Activated T-helper 2 cell treated with anti-CD3 and anti-CD28 coated beads, Interferon-gamma antibody, Interleukin-2, Interleukin-4, amounts not matched to agents 10 μg/mL and 5 μg/mL and 100 μg/mL, durations not matched to agents 14 hours and 24 hours and 36 hours (primary cell): ENCODE measurements around the gene B3GNT8. TPM values are rescaled to one million over a fixed set of nuclear protein-coding genes. Genes with fewer than 3 reads are reported as not detected.

ENCODE experiments used
- DNase-seq: peaks from one replicate; pipeline ENCODE4 v3.0.0; 2021; ENCODE audit warnings: low spot score
- H3K27ac Mint-ChIP-seq: one replicate; pipeline ENCODE4 v1.8.0; 2021; ENCODE audit warnings: mixed read lengths
- H3K27me3 Mint-ChIP-seq: one replicate; pipeline ENCODE4 v1.8.0; 2021; ENCODE audit warnings: low read depth, mixed read lengths
- H3K36me3 Mint-ChIP-seq: one replicate; pipeline ENCODE4 v1.8.0; 2021; ENCODE audit warnings: low read depth, mixed read lengths
- H3K4me1 Mint-ChIP-seq: one replicate; pipeline ENCODE4 v1.8.0; 2021; ENCODE audit warnings: low read depth, mixed read lengths
- H3K4me3 Mint-ChIP-seq: one replicate; pipeline ENCODE4 v1.8.0; 2021; ENCODE audit warnings: low read depth, mild to moderate bottlenecking, moderate library complexity, mixed read lengths
- H3K9me3 Mint-ChIP-seq: one replicate; pipeline ENCODE4 v1.8.0; 2021; ENCODE audit warnings: mixed read lengths
- intact Hi-C: fragments of 100-400 bp; cut with micrococcal nuclease; formaldehyde crosslinking; loops from one replicate; pipeline ENCODE4 v1.15.1; 2023
- total RNA-seq: library from RNA; stranded (reverse); gene quantifications from 2 replicates; pipeline ENCODE4 v1.2.3, GENCODE V29; 2022

The B3GNT8 gene
- total RNA-seq, 1 donor from 2014 or later = 0.96 TPM

DNA sequence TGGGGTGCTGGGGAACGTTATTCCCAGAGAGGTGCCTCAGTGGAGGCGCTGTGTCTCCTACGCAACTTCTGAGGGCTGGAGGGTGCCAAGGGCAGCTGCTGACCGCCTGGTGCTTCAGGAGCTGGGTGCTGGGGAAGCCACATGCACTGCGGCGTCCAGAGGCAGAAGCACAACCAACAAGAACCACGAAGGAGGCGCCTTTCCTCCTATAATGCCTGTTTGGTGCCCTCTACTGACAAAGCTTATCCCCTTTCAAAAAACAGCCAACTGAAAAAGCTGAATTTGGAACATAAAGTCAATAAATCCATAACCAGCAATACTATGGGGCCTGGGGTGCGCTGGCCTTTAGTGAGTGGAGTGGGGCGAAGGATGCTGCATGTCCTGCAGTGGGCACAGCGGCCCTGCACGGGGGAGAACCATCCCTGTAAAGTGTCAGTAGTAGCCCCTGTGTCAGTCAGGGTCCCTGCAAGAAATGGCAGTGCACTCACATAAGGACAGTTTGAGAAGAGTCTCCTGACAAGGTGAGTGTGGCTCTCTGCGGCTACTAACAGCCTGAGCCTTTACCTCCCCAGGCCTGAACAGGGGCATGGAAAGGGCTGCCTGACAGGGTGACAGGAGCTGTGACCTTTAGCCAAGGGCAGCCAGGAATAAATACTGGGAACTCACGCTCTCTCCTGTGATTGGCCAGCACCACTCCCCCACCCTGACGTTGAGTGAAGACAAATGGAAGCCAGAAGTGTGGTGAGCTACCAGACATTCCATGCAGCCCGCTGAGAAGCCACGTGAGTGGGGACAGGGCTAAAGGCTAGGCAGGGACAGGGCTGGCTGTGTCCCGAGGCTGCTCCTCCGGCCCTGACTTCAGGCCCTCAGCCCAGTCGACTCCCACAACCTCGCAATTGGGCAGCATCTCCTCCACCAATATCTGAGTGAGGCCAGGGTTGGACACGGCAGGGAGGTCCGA is 4.5 kb upstream of the B3GNT8 start:
- no peaks in the 10 kb centered on the region for H3K27me3 Mint-ChIP-seq
- no peaks in the 10 kb centered on the region for H3K9me3 Mint-ChIP-seq
- H3K4me3 Mint-ChIP-seq = no peak overlapping the region
- H3K36me3 Mint-ChIP-seq = peaks cover 36% of the 10 kb centered on the region
- no peak overlapping the region for H3K27ac Mint-ChIP-seq
- DNase-seq = no peak
- H3K4me1 Mint-ChIP-seq = peaks cover 22% of the 10 kb centered on the region
- intact Hi-C loops = no loop called here

DNA sequence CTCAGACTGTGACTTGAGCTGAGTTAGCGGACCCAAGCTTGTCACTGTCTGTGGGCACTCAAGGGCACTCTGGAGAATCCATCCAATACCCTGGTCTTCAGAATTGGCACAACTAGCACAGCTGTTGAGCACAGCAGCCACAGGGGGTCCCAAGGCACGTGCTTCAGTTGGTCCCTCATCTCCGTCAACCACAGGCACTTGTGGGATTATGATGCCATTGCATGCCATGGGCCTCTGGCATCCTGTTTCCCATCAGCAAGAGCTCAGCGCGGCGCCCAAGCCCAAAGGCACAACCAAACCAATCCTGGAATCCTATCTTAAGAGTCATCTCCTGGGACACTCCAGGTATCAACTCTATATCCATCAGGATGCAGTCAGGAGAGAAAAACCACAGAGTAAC is 3.7 kb upstream of the B3GNT8 start:
- H3K4me1 Mint-ChIP-seq = peaks cover 22% of the 10 kb centered on the region
- H3K27me3 Mint-ChIP-seq = no peaks in the 10 kb centered on the region
- H3K9me3 Mint-ChIP-seq = no peaks in the 10 kb centered on the region
- no peak for DNase-seq
- no peak overlapping the region for H3K27ac Mint-ChIP-seq
- intact Hi-C loops = no loop called here
- peaks cover 32% of the 10 kb centered on the region for H3K36me3 Mint-ChIP-seq
- H3K4me3 Mint-ChIP-seq = no peak overlapping the region

DNA sequence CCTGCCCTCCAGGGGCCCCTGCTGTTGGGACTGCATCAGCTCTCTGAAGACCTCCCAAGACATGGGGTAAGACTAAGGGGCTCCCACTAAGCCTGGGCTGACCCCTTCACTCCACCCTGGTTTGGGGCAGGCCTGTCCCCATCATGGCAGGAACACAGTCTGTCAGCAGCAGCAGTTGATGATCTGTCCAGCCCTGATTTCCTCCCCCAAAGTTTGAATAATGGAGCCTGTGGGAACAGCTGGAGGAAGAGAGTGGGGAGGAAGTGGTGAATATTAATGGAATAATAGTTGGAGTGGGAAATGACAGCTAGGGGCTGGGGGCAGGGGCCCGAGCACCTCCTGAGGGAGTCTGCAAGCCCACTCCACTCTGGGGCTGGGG is 1.3 kb upstream of the B3GNT8 start:
- Mint-ChIP-seq H3K4me3 (peak overlapping the region; percentile 57), H3K27ac (peak overlapping the region; percentile 36), H3K27me3 (no peaks in the 10 kb centered on the region), H3K4me1 (peaks cover 20% of the 10 kb centered on the region), H3K9me3 (no peaks in the 10 kb centered on the region), H3K36me3 (peaks cover 28% of the 10 kb centered on the region)
- intact Hi-C loops = no loop called here
- DNase-seq = no peak

DNA sequence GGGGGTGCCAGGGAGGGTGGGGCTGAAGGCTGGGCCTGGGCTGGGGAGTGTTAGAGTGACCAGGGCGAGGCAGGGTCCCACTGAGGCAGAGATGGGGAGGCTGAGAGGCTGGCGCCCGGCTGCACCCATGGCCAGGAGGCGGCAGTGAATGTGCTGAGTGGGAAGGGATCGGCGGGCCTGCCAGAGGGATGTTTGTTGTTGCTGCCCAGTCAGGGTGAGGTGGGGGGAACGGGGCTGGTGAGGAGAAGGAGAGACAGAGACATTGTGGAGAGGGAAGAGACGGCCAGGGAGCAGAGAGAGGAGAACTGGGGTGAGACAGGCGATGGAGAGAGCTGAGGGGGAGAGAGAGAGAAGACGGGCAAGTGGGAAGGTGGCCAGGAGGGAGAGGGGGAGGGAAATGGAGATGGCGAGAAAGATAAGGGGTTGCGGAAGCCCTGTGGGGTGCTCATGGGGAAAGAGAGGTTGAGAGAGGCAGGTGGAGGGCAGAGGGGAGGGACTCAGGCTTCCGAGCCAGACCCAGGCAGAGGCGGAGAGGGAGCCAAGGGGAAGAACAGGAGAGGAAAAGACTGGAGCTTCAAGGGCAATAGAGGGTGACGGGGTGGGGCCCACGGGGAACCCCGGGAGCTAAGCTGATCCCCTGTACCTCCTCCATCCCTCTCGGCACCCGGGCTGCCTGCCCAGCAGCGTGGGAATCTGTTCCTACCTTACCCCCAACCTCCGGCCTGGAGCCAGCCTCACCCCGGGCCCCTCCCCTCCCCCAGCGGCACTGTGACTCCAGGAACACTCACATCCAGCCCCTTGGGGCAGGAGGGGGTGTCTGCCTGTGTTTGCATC is 690 bp upstream of the B3GNT8 start:
- H3K27ac Mint-ChIP-seq = peak overlapping the region; percentile 85
- intact Hi-C loops = no loop called here
- peaks cover 26% of the 10 kb centered on the region for H3K36me3 Mint-ChIP-seq
- H3K9me3 Mint-ChIP-seq = no peaks in the 10 kb centered on the region
- no peaks in the 10 kb centered on the region for H3K27me3 Mint-ChIP-seq
- peaks cover 20% of the 10 kb centered on the region for H3K4me1 Mint-ChIP-seq
- DNase-seq = peak; percentile 35
- peak overlapping the region; percentile 74 for H3K4me3 Mint-ChIP-seq

DNA sequence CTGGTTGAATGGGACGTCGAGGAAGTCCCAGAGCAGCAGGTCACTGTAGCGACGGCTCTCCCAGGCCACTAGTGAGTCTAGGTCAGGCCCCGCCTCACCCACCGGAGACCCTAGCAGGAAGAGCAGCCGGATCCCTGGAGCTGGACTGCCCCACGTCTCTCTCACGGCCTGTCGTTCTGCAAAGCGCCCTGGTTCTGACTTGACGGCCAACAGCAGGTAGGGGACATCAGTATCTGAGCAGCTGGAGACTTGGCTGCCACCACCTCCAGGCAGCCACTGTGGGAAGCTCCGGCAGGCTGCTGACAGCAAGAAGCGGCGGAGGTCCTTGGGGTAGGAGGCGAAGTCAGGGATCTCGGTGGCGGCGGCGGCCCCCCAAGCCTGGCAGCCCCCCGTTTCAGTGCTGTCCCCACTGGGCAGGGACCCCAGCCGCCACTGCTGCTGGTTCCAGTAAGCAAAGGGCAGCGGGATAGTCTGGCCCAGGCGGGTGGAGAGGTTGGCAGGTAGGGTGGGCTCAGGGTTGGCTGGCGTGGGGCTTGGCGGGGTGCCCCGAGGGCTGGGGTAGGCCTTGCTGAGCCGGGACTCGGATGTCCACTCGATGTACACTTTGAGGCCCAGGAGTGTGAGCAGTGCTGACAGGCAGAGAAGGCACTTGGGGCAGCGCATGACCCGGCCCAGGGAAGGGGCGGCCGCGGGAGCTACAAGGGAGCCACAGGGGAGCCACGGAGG is 895 bp downstream of the B3GNT8 start:
- no peak overlapping the region for H3K27ac Mint-ChIP-seq
- H3K36me3 Mint-ChIP-seq = peaks cover 22% of the 10 kb centered on the region
- intact Hi-C loops = no loop called here
- DNase-seq = no peak
- H3K4me3 Mint-ChIP-seq = no peak overlapping the region
- no peaks in the 10 kb centered on the region for H3K27me3 Mint-ChIP-seq
- peaks cover 17% of the 10 kb centered on the region for H3K4me1 Mint-ChIP-seq
- H3K9me3 Mint-ChIP-seq = no peaks in the 10 kb centered on the region

DNA sequence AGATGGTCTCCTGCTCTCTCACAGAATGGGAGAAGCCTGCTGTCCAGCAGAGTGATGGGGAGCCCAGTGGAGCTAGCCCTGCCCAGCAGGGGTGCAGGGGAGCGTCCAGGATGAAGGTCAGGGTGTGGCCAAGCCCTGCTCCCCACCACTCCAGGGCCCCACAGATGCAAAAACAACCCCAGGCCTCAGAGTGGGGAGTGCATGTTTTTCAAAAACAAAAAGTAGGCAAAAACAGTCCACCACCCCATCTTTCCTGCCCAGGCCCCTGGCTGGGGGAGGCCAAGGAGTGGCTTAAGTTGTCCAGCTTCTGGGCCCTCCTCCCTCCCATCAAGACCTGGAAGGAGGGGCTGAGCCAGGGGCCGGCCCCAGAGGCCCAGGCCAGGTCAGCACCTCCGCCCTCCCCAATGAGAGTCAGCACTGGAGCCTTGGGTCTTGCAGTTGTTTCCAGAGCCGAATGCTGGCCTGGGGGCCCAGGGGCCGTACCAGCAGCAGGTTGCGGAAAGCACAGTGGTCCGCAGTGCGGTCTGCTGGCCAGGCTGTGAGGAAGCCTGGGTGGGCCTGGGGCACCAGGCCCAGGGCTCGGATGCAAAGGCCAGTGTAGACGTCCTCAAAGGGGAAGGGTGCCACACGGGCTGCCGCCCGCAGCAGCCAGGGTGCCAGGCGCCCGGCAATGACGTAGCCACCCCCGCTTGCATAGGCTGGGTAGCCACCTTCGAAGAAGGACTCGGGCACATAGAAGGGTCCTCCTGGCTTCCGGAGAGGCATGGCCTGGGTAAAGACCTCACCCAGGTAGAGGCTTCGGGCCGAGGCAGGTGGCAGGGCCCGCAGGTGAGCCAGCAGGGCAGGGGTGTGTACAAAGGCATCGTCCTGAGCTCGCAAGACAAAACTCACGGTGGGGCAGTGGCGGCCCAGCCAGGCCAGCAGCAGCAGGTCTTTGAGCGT is 1.7 kb downstream of the B3GNT8 start:
- H3K36me3 Mint-ChIP-seq = peaks cover 22% of the 10 kb centered on the region
- no peak overlapping the region for H3K27ac Mint-ChIP-seq
- peaks cover 17% of the 10 kb centered on the region for H3K4me1 Mint-ChIP-seq
- DNase-seq = no peak
- H3K4me3 Mint-ChIP-seq = no peak overlapping the region
- intact Hi-C loops = no loop called here
- no peaks in the 10 kb centered on the region for H3K9me3 Mint-ChIP-seq
- no peaks in the 10 kb centered on the region for H3K27me3 Mint-ChIP-seq

DNA sequence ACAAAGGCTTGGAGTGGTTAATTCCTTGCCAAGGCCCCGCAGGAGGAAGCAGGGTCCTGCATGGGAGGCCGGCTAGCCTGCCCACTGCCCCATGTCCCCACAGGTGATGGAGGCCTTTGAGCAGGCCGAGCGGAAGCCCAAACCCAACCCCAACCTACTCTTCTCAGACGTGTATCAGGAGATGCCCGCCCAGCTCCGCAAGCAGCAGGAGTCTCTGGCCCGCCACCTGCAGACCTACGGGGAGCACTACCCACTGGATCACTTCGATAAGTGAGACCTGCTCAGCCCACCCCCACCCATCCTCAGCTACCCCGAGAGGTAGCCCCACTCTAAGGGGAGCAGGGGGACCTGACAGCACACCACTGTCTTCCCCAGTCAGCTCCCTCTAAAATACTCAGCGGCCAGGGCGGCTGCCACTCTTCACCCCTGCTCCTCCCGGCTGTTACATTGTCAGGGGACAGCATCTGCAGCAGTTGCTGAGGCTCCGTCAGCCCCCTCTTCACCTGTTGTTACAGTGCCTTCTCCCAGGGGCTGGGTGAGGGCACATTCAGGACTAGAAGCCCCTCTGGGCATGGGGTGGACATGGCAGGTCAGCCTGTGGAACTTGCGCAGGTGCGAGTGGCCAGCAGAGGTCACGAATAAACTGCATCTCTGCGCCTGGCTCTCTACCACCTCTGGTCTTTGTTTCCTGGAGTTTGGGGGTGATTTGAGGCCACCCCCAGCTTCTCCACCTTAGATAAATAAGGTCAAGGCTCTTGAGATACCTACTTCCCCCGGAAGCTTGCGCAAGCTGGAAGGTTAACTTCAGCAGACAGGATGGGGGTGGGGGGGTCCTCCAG is 2.6 kb downstream of the B3GNT8 start:
- Mint-ChIP-seq H3K27ac (no peak overlapping the region), H3K4me3 (no peak overlapping the region), H3K36me3 (peaks cover 29% of the 10 kb centered on the region), H3K9me3 (no peaks in the 10 kb centered on the region), H3K4me1 (peaks cover 17% of the 10 kb centered on the region), H3K27me3 (no peaks in the 10 kb centered on the region)
- intact Hi-C loops = no loop called here
- DNase-seq = no peak

DNA sequence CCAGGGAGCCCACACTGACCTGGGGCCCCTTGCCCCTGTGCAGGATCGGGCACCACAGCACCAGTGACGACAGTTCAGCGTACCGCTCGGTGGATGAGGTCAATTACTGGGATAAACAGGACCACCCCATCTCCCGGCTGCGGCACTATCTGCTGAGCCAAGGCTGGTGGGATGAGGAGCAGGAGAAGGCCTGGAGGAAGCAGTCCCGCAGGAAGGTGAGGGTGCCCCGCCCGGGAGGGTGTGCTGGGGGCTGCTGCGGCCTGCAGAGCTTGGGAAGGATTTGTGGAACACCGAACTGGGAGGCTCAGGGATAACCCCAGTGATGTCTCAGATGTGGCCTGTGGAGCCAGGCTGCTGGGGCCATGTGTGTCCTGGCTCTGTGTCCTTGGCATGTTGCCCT is 4.2 kb downstream of the B3GNT8 start:
- no peak overlapping the region for H3K4me3 Mint-ChIP-seq
- intact Hi-C loops = no loop called here
- DNase-seq = no peak
- H3K36me3 Mint-ChIP-seq = peaks cover 35% of the 10 kb centered on the region
- H3K9me3 Mint-ChIP-seq = no peaks in the 10 kb centered on the region
- H3K27me3 Mint-ChIP-seq = no peaks in the 10 kb centered on the region
- H3K4me1 Mint-ChIP-seq = peaks cover 8% of the 10 kb centered on the region
- H3K27ac Mint-ChIP-seq = no peak overlapping the region

DNA sequence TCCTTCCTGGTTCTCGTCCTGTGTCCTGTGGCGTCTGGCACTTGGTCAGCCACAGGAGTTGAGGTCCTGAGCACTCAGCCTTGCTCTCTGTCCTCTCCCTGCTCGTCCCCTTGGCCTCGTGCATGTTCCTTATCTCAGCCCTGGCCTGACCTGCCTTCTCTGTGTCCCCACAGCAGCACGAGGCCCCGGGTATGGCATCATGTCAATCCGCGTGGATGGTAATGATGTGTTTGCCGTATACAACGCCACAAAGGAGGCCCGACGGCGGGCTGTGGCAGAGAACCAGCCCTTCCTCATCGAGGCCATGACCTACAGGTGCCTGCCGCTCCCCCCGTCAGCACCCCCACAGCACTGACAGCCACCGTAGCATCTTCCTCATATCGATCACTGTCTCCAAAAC is 4.7 kb downstream of the B3GNT8 start:
- no peaks in the 10 kb centered on the region for H3K27me3 Mint-ChIP-seq
- H3K9me3 Mint-ChIP-seq = no peaks in the 10 kb centered on the region
- H3K4me3 Mint-ChIP-seq = no peak overlapping the region
- peaks cover 4% of the 10 kb centered on the region for H3K4me1 Mint-ChIP-seq
- intact Hi-C loops = no loop called here
- H3K27ac Mint-ChIP-seq = no peak overlapping the region
- H3K36me3 Mint-ChIP-seq = peaks cover 35% of the 10 kb centered on the region
- DNase-seq = no peak

DNA sequence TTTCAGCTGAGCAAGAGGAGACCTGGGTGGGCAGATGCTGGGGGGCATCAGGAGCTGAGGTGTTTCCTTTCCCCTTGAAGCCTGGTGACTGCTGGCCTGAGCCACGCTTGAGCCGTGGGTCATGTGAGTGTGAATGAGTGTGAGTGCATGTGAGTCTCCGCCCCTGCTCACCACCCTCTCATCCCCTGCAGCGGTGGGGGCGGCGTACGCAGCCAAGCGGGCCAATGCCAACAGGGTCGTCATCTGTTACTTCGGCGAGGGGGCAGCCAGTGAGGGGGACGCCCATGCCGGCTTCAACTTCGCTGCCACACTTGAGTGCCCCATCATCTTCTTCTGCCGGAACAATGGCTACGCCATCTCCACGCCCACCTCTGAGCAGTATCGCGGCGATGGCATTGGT is 5.2 kb downstream of the B3GNT8 start:
- Mint-ChIP-seq H3K4me3 (no peak overlapping the region), H3K4me1 (peaks cover 2% of the 10 kb centered on the region), H3K36me3 (peaks cover 35% of the 10 kb centered on the region), H3K27ac (no peak overlapping the region), H3K27me3 (no peaks in the 10 kb centered on the region), H3K9me3 (no peaks in the 10 kb centered on the region)
- DNase-seq = no peak
- intact Hi-C loops = no loop called here

DNA sequence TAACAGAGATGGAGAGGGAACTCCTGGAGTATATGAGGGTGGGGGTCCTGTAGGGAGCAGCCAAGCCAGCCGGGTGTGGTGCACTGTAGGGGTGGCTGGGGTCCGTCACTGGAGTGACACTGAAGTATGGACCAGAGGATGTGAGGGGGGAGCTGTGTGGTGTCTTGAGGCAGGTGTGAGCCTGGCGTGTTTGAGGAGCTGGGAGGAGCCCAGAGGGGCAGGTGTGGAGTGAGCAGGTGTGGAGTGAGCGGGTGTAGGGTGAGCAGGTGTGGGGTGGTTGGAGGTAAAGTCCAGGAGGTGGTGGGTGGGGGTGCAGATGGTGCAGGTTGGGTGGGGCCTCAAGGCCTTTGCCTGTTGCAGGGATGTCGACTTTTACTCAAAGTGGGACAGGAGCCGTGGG is 5.9 kb downstream of the B3GNT8 start:
- no peak for DNase-seq
- Mint-ChIP-seq H3K27ac (no peak overlapping the region), H3K4me1 (no peaks in the 10 kb centered on the region), H3K36me3 (peaks cover 36% of the 10 kb centered on the region), H3K4me3 (no peak overlapping the region), H3K9me3 (no peaks in the 10 kb centered on the region), H3K27me3 (no peaks in the 10 kb centered on the region)
- intact Hi-C loops = no loop called here
